Measurements from ENCODE around the gene TMEM106C.
A peak's percentile ranks its signal among the peaks of the same experiment; 100 is the strongest.

The TMEM106C gene

GRCh38 chr12:47979686-47980085 is 16.3 kb downstream of the TMEM106C start:
- no peak for DNase-seq
- no peak for ATAC-seq

GRCh38 chr12:47980197-47980596 is 16.8 kb downstream of the TMEM106C start:
- DNase-seq (no peak), ATAC-seq (no peak)

GRCh38 chr12:47980779-47981495 is 17.5 kb downstream of the TMEM106C start:
- DNase-seq, result no peak
- no peak for ATAC-seq

- no peak for ATAC-seq
- no peak for DNase-seq
These were observed 18.3 kb downstream of the TMEM106C start for GRCh38 chr12:47981496-47982260.

- DNase-seq, result no peak
These were observed 18.9 kb downstream of the TMEM106C start for GRCh38 chr12:47982311-47982710.

GRCh38 chr12:47982770-47983169 is 19.4 kb downstream of the TMEM106C start:
- DNase-seq (no peak), ATAC-seq (no peak)

More at GRCh38 chr12:47982311-47982710, 18.9 kb downstream of the TMEM106C start:
- ATAC-seq, result no peak

- ATAC-seq, result no peak
- no peak for DNase-seq
These were observed 20.2 kb downstream of the TMEM106C start for GRCh38 chr12:47983541-47984115.

GRCh38 chr12:47984331-47984801 is 21.0 kb downstream of the TMEM106C start:
- no peak for ATAC-seq
- no peak for DNase-seq

- ATAC-seq, result no peak
- DNase-seq, result no peak
These were observed 22.3 kb downstream of the TMEM106C start for GRCh38 chr12:47985596-47986290.

GRCh38 chr12:47986291-47986660 is 22.9 kb downstream of the TMEM106C start:
- no peak for DNase-seq
- ATAC-seq, result no peak

GRCh38 chr12:47986832-47987231 is 23.4 kb downstream of the TMEM106C start:
- no peak for ATAC-seq
- DNase-seq, result no peak

GRCh38 chr12:47987411-47988072 is 24.1 kb downstream of the TMEM106C start:
- DNase-seq (no peak), ATAC-seq (no peak)

GRCh38 chr12:47988073-47989022 is 25.0 kb downstream of the TMEM106C start:
- no peak for ATAC-seq

GRCh38 chr12:47989023-47989417 is 25.6 kb downstream of the TMEM106C start:
- DNase-seq, result no peak
- ATAC-seq, result no peak

More at GRCh38 chr12:47988073-47989022, 25.0 kb downstream of the TMEM106C start:
- DNase-seq, result no peak

GRCh38 chr12:47989666-47990065 is 26.3 kb downstream of the TMEM106C start:
- DNase-seq (no peak), ATAC-seq (no peak)

GRCh38 chr12:47990351-47991105 is 27.1 kb downstream of the TMEM106C start:
- ATAC-seq (peak; percentile 92), DNase-seq (peak; percentile 62)

GRCh38 chr12:47991106-47992061 is 28.0 kb downstream of the TMEM106C start:
- ATAC-seq, result no peak

GRCh38 chr12:47992776-47993175 is 29.4 kb downstream of the TMEM106C start:
- no peak for ATAC-seq
- DNase-seq, result no peak

More at GRCh38 chr12:47991106-47992061, 28.0 kb downstream of the TMEM106C start:
- DNase-seq, result no peak

- DNase-seq (no peak), ATAC-seq (no peak)
These were observed 30.1 kb downstream of the TMEM106C start for GRCh38 chr12:47993491-47993890.

Measured in stimulated activated naive CD8-positive, alpha-beta T cell treated with anti-CD3 and anti-CD28 coated beads, Interleukin-15, Interleukin-2, amounts not matched to agents 100 U/mL and 50 U/mL, for 24 hours (primary cell).